Lower lobe of right lung (tissue), 2 donors: Measurements from ENCODE around the gene HYAL2. TPM values are rescaled to one million over a fixed set of nuclear protein-coding genes. Genes with fewer than 3 reads are reported as not detected.

Source experiments
- ATAC-seq, 2 donors: fragments of 200-7000 bp; cut with Tn5 transposase; one replicate each; pipeline ENCODE4 v1.9.1; 2020 to 2022; ENCODE audit warnings: mild to moderate bottlenecking in 2 of 2, moderate library complexity in 2 of 2
- DNase-seq: peaks from one replicate; pipeline ENCODE4 v3.0.0-alpha.2; 2020
- H3K27ac ChIP-seq: fragments of 200-600 bp; one replicate; pipeline ENCODE4 v1.8.0; 2022
- H3K27me3 ChIP-seq: fragments of 200-600 bp; one replicate; pipeline ENCODE4 v1.8.0; 2022; ENCODE audit warnings: low read depth
- H3K36me3 ChIP-seq: fragments of 200-600 bp; one replicate; pipeline ENCODE4 v1.8.0; 2022; ENCODE audit warnings: mild to moderate bottlenecking
- H3K4me1 ChIP-seq: fragments of 200-600 bp; one replicate; pipeline ENCODE4 v1.8.0; 2022
- H3K4me3 ChIP-seq: fragments of 200-600 bp; one replicate; pipeline ENCODE4 v1.8.0; 2022; ENCODE audit warnings: mild to moderate bottlenecking
- H3K9me3 ChIP-seq: fragments of 200-600 bp; one replicate; pipeline ENCODE4 v1.8.0; 2022
- intact Hi-C: fragments of 100-400 bp; cut with DNase I; formaldehyde crosslinking; loops from one replicate; pipeline ENCODE4 v1.11.0; 2022
- total RNA-seq: library from RNA; stranded (reverse); fragmentation: NEBNext Ultra II Directional; extraction: Animal tissue kit (Norgen Biotek cat#: 25700); gene quantifications from one replicate; pipeline ENCODE4 v1.2.1, GENCODE V29; 2021
- TF ChIP-seq, protein P1 (sequence below): fragments of 200-600 bp; IDR thresholded peaks from one replicate; pipeline ENCODE4 v1.8.0; 2022; ENCODE audit warnings: antibody characterized with exemption, mild to moderate bottlenecking
- donor health status: DM: no; HTN: yes; CAD: no; lungs with severe emphysema.

The HYAL2 gene
- total RNA-seq, 1 donor from 2014 or later = 155 TPM

DNA sequence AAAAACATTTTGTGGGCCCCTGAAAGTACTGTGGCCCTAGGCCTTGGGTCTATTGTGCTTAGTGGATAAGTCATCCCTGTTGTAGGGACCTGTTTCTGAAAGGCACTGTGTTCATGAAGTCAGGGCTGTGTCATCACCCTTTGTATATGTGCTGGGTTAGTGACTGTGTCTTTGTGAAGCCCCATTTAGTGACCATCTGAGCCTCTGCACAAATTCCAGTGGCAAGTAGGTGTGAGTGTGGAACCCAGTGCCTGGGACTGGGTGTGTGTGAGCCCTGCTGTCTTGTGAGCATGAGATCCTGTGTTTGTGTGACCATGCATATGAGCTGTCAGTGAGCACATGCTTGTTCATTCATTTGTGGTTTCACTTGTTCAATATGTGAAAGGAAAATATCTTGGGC, 17.9 kb downstream of the HYAL2 start:
- H3K27ac ChIP-seq = no peak overlapping the region
- DNase-seq = no peak
- TF ChIP-seq, protein P1, sequence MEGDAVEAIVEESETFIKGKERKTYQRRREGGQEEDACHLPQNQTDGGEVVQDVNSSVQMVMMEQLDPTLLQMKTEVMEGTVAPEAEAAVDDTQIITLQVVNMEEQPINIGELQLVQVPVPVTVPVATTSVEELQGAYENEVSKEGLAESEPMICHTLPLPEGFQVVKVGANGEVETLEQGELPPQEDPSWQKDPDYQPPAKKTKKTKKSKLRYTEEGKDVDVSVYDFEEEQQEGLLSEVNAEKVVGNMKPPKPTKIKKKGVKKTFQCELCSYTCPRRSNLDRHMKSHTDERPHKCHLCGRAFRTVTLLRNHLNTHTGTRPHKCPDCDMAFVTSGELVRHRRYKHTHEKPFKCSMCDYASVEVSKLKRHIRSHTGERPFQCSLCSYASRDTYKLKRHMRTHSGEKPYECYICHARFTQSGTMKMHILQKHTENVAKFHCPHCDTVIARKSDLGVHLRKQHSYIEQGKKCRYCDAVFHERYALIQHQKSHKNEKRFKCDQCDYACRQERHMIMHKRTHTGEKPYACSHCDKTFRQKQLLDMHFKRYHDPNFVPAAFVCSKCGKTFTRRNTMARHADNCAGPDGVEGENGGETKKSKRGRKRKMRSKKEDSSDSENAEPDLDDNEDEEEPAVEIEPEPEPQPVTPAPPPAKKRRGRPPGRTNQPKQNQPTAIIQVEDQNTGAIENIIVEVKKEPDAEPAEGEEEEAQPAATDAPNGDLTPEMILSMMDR = no peak
- H3K27me3 ChIP-seq = no peaks in the 10 kb centered on the region
- H3K9me3 ChIP-seq = no peaks in the 10 kb centered on the region
- H3K4me1 ChIP-seq = peaks cover 40% of the 10 kb centered on the region
- H3K36me3 ChIP-seq = no peaks in the 10 kb centered on the region
- ATAC-seq = no peak
- intact Hi-C loops = no loop called here
- H3K4me3 ChIP-seq = no peak overlapping the region

DNA sequence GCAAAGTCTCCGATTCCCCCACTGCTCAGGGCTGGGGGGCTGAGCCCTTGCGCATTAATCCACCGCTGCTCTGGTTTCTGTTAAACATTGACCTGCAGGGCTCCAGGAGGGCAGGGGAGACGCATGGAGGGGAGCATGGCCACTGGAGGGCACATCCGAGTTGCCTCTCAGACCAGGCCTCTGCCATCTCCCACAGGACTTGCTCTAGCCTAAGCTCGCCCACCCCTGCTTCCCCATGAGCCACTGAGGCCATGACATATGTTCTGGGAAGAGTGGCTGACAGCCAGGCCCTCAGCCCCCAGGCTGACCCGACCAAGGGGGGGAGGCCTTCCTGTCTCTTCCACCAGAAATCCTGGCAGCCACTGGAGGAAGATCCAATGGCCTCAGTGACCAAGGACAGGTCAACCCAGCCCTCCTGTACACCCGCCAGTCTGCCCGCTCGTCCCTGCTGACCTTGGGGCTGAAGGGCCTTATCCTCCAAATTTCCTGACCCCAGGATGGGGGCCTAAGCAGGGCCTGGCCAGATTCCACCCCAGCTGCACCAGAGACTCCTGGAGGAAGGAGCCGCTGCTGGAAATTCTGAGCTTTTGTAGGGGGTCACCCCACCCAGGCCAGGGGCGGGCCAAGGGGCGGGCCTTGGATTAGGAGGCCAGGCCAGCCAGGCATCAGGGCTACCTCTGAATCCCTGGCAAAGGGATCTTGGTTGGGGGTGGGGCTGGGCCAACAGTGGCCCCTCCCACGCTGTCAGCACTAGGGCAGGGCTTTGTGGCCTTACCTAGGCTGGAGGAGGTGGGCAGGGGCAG, 19.3 kb downstream of the HYAL2 start, which contains the start of gene HYAL1:
Gene HYAL1 (minus strand): TSS at position 562 of the 803 bp plus-strand sequence. CDS start 618 bp downstream, outside the sequence.
- Histone ChIP-seq H3K27me3 (no peaks in the 10 kb centered on the region), H3K4me1 (peaks cover 47% of the 10 kb centered on the region), H3K9me3 (no peaks in the 10 kb centered on the region), H3K36me3 (no peaks in the 10 kb centered on the region), H3K4me3 (peak within 1 kb of the TSS; percentile 75), H3K27ac (peak within 1 kb of the TSS; percentile 84)
- DNase-seq (peak; percentile 89), ATAC-seq (peak; percentile 64 to 73)
- intact Hi-C loops = no loop called here
- TF ChIP-seq, protein P1 = peak; percentile 39

DNA sequence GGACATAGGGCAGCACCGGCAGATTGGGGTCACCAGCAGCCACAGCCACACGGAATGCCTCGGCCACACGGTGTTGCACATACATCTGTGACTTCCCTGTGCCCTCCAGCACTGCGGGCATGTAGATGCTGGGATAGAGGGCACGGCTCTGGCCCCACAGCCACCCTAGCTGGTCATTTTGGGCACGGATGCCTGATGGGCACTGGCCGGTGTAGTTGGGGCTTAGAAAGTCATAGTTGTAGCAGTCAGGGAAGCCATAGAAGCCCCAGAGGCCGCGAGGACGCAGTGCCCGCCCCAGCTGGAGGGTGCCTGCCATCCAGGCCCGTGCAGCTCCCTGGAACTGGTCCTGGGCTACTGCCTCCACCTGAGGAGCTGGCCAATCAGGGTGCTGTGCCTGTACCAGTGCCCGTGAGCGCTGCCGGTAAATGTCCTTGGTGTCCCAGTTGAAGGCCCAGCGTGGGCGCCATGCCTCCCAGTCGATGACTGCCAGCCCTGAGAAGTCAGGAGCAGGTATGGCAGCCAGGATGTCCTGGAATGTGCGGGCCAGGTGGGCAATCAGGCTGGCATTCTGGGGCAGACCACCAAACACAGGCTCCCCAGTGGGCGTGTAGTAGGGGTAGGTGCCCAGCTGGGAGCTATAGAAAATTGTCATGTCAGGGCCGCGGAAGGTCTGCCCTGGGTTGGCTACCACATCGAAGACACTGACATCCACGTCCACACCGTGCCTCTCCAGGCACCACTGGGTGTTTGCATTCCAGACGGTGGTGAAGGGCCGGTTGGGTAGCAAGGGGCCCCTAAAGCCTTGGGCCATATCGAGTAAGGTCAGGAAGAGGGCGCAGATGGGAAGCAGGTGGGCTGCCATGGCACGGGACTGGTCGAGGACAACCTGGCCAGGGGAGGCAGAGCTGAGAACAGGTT, 20.2 kb downstream of the HYAL2 start:
- Histone ChIP-seq H3K4me3 (peak overlapping the region; percentile 75), H3K27me3 (no peaks in the 10 kb centered on the region), H3K9me3 (no peaks in the 10 kb centered on the region), H3K27ac (peak overlapping the region; percentile 84), H3K4me1 (peaks cover 55% of the 10 kb centered on the region), H3K36me3 (no peaks in the 10 kb centered on the region)
- TF ChIP-seq, protein P1 = no peak
- no peak for ATAC-seq
- DNase-seq = no peak
- intact Hi-C loops = no loop called here

DNA sequence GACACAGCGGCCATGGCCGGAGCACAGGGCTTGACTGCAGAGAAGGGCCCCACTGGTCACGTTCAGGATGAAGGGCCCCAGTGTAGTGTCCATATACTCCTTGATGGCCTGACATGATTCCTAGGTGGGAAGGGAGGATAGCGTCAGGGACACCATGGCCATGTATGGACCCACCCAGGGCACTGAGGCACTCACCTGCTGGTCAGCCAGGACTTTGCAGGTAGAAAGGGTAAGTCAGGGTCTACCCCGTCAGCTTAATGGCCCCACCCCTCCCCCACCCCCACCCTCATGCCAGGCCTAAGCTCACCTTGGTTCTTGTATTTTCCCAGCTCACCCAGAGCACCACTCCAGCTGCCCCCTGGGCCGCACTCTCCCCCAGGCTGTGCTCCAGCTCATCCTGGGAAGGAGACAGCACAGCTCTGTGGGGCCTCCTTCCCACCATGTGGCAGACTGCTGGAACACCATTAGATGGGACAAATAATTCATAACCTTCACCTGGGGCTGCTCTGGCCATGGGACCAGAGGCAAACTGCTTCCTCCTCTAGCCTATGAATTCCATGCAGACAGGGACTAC, 21.8 kb downstream of the HYAL2 start:
- no peak for ATAC-seq
- peak overlapping the region; percentile 75 for H3K4me3 ChIP-seq

More for the DNA sequence above, 21.8 kb downstream of the HYAL2 start:
- DNase-seq = no peak
- peak overlapping the region; percentile 88 for H3K27ac ChIP-seq
- no peaks in the 10 kb centered on the region for H3K36me3 ChIP-seq
- no peaks in the 10 kb centered on the region for H3K9me3 ChIP-seq
- H3K27me3 ChIP-seq = no peaks in the 10 kb centered on the region
- H3K4me1 ChIP-seq = peaks cover 55% of the 10 kb centered on the region
- TF ChIP-seq, protein P1 = no peak
- intact Hi-C loops = no loop called here
